Stimulated activated CD8-positive, alpha-beta memory T cell treated with anti-CD3 and anti-CD28 coated beads, Interleukin-4, amount 100 ng/mL, for 4 hours (primary cell): ENCODE results near the gene PNKD.
A peak's percentile ranks its signal among the peaks of the same experiment; 100 is the strongest.

Experiments used
- DNase-seq, 2 donors: peaks; one replicate each; pipeline ENCODE4 v3.0.0-alpha.2; 2020; ENCODE audit warnings: low read depth in 2 of 2, low spot score in 1 of 2

Gene PNKD, protein sequence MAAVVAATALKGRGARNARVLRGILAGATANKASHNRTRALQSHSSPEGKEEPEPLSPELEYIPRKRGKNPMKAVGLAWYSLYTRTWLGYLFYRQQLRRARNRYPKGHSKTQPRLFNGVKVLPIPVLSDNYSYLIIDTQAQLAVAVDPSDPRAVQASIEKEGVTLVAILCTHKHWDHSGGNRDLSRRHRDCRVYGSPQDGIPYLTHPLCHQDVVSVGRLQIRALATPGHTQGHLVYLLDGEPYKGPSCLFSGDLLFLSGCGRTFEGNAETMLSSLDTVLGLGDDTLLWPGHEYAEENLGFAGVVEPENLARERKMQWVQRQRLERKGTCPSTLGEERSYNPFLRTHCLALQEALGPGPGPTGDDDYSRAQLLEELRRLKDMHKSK

DNA sequence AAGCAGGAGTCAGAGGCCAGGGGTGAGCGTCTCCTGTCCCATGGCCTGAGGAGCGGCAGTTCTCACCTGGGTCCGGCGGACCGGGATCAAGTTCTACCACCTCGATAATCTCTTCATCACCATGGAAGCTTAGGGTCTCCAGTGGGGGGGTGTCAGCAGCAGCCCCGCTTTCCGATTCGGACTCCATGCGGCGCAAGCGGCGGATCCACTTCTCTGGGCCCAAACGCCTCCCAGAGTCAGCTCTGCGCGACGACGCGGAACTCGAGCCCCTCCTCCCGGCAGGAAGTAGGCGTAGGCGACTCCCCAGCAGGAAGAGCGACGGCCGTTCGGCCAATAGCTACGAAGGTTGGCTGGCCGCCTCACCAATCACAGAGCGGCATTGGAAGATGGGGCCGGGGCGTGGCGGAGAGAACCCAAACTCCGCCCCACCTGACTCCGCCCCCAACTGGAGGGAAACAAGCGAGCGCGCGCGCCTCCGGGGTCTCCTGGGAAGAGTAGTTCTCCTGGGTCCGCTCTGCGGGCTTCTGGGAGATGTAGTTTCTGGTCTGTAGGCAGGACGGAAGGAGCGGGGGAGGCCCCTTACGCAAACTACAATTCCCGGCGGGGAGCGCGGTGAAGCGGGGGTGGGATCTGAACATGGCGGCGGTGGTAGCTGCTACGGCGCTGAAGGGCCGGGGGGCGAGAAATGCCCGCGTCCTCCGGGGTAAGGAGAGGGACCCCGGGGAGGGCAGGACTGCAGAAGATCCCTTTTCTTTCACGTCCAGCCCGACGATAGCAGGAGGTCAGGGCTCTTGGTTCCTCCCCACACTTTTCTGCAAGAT, at the start of gene PNKD, which contains the start of gene AAMP:
TSS of gene PNKD (plus strand) at position 620 of the 821 bp plus-strand sequence. CDS start at position 637, 17 bp downstream.
TSS of gene AAMP (minus strand) at position 238 of the 821 bp plus-strand sequence. CDS start at position 187, 51 bp downstream.
- DNase-seq: peak; percentile 100

DNA sequence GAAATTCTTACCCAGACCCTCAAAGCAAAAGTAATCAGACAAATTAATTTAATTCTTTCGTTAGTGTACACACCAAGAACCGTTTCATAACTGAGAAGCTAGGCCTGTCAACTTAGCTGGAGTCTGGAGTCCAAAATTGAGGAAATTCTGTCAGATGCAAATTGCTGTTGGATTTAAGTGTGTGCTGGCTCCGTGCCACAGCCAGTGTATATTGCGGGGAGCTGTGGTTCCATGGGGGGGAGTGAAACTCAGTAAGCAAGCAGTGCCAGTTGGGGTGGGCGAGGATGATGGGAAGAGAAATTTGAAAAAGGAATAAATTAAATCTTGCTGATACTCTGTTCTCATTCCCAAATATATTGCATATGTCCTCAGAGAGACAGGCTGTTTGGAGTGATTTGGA, 49.3 kb upstream of the PNKD start:
- DNase-seq: no peak

DNA sequence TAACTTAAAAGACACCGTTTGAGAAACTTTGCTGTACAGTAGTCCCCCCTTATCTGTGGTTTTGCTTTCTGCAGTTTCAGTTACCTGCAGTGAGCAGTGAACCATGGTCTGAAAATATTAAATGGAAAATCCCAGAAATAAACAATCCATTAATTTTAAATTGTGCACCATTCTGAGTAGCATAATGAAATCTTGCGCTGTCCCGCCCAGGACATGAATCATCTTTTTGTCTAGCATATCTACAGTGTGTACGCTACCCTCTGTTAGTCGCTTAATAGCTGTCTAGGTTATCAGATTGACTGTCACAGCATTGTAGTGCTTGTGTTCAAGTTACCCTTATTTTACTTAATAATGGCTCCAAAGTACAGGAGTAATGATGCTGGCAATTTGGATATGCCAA, 47.3 kb upstream of the PNKD start:
- no peak for DNase-seq

DNA sequence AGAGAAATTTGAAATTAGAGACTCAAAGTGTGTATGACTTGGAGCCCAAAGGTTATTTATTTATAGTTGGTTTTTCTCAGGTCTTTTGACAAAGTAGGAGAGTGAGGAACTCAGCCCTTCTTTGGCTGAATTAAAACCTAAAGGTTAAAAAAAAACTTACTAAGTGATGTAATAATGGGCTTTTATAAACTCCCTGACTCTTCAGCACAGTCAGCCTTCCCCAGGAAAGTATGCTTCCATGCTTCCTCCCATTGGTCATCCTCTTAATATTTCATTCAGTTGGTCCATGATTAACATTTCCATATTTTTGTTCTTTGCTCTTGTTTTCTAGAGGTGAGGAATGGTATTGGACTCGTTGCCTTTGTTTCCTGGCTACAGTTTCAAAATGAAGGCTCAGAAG, 46.1 kb upstream of the PNKD start:
- no peak for DNase-seq

DNA sequence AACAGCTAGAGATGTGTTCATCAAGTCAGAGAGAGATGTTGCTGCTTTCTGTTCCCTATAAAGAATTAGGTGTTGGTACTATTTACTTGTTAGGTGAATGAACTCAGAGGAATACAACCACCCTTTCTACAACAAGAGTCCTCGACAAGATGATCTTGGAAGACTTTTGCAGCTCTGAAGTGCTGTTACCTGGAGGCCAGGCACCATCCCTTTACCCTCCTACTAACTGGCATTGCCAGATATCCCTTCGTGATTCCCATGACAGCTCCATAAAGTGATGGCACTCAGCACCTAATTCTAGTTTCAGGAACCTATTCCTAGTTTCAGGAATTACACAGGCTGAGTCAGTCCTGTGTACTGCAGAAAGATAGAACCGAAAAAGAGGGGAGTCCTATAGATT, 43.4 kb upstream of the PNKD start:
- DNase-seq: no peak

DNA sequence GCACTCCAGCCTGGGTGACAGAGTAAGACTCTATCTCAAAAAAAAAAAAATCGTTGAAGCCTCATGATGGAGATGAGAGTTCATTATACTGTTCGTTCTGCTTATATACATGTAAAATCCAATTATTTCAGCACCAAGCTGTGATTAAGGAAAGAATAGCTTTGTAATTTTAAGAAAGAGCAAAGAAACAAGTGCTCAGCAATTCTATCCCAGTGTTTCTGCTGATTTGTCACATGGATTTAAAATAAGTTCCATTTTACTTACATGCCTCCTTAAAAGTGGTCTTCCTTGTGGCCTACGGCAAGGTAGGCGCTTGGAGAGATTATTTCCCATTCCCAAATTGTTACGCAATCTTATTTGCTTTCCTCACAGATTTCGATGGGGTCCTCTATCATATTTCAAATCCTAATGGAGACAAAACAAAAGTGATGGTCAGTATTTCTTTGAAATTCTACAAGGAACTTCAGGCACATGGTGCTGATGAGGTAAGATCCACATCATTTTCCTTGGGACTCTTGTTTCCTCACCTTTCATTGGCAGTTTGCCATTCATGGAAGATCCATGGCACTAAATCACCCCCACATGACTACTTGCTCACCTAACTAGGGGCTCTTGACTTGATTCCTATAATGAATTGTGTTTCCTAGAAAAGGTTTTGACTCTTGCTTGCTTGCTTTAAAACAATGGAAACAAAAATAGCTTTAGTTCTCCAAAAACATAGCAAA, 41.8 kb upstream of the PNKD start:
- no peak for DNase-seq

DNA sequence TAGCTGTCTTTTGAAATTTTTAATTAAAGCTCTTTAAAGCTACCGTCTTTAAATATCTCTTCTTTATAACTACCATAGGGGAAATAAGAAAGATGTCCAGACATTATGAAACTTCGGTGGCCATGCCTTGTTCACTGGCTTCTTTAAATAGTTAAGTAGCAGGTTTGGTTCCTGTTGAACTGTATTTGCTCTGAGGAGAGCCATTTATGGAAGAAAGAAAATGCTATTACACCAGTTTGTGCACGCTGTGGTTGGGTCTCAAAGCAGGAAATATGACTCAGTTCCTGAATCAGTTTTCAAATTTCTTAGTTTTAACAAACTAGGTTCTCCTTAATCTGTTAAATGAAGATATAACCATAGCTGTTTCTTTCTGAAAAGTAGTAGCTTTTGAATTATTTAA, 41.1 kb upstream of the PNKD start:
- peak in 1 of 2 donors; percentile 14 for DNase-seq

DNA sequence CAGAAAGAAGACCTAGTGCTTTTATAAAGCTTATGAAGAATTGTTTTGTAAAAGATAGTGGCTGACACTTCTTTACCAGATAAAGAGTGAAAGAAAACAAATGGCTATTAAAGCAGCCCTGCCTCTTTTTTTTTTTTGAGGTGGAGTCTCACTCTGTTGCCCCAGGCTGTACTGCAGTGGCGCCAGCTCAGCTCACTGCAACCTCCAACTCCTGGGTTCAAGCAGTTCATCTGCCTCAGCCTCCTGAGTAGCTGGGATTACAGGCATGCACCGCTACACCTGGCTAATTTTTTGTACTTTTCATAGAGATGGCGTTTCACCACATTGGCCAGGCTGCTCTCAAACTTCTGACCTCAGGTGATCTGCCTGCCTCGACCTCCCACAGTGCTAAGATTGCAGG, 40.5 kb upstream of the PNKD start:
- no peak for DNase-seq

DNA sequence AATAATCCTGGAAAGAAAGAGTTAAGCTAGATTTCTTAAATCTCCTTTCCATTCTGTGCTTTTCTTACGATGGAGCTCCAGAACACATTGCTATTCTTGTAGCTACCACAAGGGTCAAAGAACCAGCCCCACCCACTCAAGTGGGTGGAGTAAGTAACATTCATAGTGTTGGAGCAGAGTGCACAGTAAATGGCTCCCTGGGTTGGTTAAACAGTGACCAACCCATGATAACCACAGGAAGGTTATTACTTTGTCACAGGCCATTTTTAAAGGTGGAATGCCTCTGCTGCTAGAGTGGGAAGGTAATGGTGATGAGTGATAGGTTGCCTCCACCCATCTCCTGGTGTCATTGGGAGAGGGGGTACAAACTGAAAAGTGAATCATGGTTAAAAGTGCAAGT, 39.4 kb upstream of the PNKD start:
- DNase-seq: no peak

DNA sequence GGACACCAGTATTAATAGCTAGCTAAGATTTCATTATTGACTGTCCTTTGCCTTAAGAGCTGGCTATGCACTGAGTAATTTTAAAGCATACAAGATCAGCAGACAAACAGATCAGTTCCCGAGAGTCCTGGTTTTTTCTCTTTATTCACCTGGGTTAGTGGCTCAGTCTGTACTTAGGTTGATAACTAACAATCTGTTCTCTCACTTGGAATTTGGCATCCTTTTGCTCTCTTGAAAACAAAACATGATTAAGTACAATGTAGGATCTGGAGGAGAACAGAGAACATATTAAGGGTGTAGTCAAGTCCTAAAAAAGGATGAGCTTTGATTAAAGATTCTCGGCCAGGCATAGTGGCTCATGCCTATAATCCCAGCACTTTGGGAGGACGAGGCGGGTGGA, 36.8 kb upstream of the PNKD start:
- DNase-seq: no peak

DNA sequence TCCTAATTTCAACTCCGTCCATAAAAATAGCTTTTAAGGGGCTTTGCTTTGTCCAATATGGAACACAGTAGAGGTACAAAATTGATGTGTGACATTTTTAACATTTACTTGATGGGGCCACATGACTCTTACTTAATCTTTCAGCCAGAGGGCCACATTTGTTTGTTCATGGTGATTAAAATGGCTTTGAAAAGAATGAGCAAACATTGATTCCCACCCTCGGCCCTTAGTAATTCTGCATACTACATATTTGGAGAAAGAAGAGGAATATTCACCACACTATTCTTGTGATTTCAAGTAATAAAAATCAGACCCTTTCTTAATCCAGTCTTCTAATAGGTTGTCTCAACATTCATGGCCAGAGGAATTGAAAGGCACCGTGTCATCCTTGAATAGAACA, 35.8 kb upstream of the PNKD start:
- no peak for DNase-seq

DNA sequence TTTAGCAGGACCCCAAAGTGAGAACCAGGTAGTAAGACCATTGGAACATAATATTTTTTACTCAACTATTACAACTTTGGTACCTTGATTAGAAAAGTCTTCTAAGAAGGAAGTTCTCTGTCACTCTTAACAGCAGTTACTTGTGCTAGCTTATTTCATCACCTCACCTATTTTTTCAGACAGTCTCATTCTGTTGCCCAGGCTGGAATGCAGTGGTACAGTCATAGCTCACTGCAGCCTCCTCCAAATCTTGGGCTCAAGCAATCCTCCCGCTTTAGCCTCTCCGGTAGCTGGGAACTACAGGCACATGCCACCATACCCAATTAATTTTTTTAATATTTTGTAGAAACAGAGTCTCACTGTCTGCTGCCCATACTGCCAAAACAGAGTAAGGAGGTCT, 35.3 kb upstream of the PNKD start:
- DNase-seq: no peak

DNA sequence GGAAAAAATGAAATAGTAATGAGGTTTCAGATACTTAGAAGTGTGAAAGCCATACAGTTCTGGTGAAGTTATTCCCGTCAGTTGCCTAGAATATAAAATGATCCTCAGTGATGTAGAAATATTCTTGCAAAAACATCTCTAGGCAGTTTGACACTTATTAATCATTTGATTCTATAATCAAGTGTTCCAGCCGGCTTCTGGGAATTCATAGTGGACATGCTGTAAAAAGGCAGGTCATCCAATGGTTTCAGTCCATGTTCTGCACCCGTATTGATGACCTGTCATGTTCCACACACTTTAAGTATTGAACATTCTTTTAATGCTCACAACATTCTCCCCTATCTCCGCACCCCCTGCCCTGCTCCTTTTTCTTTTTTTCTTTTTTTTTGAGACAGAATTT, 33.5 kb upstream of the PNKD start:
- DNase-seq: no peak

DNA sequence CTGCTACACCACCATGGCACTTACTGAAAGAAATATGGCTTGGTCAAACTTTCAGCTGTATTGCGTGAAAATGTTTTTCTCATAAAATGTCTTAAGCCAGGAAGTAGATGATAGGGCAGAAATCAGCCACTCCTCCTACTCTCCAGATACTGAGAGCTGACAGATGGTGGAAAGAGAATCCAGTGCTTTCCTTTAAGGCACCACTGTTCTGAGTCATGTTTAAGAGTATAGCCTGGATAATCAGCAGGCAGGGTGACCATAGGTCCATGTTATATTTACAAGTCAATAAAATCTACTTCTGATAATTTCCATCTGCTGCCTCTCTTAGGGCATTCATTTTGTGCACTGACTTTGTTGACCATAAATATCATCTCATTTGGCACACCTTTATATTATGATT, 31.4 kb upstream of the PNKD start:
- DNase-seq: no peak

DNA sequence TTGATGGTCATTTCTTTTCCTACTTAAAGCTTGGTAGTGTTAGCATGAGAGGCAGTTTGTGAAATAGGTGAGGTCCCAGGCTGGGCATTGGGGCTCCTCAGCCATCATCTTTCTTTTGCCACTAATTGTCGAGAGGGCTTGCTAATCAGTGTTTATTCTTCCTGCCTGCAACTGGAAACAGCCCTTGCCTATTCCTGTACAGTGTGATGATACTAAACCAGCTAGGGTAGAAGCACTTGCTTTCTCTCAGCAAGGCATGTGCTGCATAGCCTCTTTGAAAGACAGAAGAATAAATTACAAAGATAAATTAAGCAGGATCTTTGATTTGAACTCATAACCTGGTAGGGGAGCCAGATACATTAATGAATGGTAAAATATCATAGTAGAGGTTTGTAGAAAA, 26.1 kb upstream of the PNKD start:
- DNase-seq: no peak

DNA sequence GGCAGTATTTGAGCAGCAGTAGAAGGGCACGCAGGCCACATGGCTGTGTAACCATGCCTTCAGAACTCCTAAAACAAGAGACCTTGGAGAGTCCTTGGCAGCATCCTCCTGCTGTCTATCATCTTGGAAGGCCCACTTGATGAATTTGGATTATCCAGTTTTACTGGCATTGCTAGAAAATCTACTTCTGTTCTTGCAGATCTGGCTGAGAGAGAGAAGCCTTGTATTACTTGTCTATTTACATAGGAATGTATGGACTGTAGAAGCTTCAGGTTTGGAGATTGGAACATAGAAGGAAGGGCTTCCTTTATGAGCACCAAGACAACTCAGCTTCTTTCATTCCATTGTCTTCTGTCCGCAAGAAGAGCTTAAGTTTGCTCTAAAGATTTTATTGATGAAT, 25.7 kb upstream of the PNKD start:
- no peak for DNase-seq

DNA sequence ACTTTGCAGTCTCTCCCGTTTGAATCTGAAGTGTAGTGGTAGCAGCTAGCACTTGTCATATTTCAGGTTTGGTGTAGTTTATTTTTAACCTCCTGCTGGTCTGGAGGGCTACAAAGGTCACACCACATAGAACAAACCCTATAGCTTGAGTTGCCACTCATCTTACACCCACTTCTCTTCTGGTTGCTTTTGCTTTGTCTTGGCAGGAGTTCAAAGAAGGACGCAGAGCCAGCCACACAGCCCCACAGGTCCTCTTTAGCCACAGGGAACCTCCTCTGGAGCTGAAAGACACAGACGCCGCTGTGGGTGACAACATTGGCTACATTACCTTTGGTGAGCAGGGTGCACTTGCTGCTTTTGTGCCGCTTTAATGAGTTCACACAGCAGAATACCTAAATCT, 25.1 kb upstream of the PNKD start:
- no peak for DNase-seq

DNA sequence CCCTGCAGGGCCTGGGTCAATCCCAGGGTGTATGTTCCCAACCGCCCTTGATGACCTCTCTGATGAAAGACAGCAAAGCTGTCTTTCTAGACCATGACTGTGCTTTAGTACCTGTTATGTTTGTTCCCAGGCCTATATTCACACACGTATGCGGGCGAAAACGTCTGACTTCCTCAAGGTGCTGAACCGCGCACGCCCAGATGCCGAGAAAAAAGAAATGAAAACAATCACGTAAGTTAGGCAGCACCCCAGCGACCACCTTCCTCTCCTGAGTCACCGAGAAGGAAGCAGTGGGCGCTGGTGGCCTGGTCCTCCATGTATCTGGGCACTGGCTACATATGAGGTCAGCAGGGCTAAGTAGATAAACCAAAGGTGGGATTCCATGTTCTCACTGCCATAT, 20.6 kb upstream of the PNKD start:
- no peak for DNase-seq

DNA sequence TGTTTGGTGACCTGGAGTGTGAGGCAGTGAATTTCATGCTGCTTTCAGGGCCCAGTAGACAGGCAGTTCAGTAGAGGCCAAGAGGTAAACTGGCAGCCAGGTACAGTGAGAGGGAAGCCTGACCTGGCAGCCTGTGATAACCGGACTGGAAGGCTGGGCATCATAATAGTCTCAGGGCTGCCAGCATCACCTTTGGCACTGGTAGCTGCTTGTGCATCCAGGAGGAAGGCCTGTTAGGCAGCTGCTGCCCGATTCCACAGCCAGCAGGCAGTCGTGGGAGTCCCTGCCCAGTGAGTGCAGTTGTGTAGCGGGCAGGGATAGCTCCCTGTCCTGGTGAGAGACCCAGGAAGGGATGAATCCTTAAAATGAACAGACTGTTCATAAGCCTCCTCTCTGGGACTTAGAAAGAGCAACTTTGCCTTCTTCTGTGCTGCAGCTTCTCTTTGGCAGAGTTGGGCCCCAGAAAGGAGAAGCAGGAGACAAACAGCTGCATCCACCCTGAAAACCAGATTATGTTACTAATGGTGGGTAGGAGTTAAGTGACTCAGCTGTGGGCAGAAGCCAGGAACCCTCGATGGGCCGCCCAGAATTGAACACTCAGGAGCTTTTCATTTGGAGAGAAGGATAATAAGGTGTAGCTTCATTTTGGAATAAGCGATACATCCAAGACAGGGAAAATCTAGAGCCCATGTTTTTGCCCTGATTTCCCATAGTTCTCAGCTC, 17.6 kb upstream of the PNKD start:
- no peak for DNase-seq

DNA sequence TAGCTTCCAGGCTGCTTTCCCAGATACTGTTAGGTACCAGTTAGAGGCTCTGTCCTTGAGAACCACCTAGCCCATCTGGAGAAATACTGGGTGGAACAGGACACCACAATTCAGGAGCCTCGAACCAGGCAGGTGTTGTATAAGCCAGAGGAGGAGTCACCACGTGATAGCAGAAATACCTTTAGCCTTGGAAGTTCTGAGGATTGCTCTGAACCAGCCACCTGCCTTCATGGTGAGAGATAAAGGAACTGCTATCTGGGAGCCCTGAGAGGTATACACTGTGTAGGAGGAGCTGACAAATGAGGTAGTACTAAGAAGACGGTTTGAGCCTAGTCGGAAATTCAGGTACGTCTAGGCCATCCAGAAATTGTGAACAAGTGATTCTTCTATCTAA, 17.1 kb upstream of the PNKD start:
- DNase-seq: no peak

DNA sequence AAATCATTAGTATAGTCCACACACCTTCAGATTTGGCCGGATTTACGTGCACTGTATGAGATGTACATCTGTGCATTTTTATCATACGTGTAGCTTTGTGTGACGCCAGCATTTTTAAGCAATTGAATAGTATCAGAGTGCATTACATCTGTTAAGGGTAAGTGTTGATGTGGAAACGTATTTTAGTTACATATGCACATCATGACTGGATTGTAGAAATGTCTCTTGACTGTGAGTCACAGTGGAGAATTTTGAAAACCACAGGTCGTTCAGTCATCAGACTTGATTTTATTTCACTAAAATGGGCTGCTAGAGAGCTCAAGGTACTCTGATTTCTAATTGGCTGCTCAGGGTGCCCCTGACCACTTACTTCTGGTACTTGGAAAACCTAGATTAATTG, 14.9 kb upstream of the PNKD start:
- DNase-seq: no peak
